HG03378 (cell line): ENCODE data around the gene KCNMA1.
"Not testable (repeated sequence)": the region's sequence is repeated elsewhere in the genome, so short reads cannot be mapped to it uniquely, and the experiment has no call there.

ENCODE experiments used
- ATAC-seq: cut with Tn5 transposase; IDR thresholded peaks from one replicate; pipeline ENCODE4 v1.9.1; 2021; ENCODE audit warnings: mild to moderate bottlenecking, moderate library complexity; ENCODE audit not compliant: unreplicated experiment

The KCNMA1 gene

GRCh38 chr10:77664696-77665095 lies 27.1 kb upstream of the KCNMA1 start:
- no peak for ATAC-seq

GRCh38 chr10:77664008-77664407 lies 26.4 kb upstream of the KCNMA1 start:
- no peak for ATAC-seq

DNA sequence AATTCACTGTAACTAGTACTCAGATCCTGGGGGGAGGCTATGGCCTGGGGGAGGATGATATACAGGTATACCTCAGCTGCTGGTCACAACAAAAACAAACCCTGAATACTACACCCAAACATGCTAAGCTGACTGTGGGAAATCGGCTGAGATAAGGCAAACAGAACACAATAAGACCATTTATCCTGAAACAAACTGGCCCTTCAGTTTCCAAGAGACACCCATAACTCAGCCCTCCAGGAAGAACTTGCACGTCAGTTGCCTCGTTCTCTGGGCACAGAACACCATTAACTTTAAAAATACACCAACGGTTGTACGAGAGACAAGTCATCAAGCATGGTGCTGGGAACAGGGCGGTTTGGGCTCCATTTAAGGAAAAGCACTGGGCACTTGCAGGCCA lies 24.1 kb upstream of the KCNMA1 start:
- no peak for ATAC-seq

DNA sequence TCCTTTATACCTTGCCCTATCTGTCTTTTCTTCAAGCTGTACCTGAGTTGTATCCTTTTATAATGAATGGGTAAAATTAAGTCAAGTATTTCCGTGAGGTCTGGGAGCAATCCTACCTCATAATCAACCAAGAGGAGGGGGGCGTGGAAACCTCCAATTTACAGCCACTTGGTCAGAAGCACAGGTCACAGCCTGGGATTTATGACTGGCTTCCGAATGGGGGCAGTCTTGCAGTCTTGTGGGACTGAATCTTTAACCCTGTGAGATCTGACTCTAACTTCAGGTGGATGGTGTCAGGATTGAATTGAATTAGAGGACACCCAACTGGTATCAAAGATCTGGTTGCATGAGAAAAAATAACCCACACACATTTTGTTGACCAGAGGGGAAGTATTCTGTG lies 23.5 kb upstream of the KCNMA1 start:
- no peak for ATAC-seq

DNA sequence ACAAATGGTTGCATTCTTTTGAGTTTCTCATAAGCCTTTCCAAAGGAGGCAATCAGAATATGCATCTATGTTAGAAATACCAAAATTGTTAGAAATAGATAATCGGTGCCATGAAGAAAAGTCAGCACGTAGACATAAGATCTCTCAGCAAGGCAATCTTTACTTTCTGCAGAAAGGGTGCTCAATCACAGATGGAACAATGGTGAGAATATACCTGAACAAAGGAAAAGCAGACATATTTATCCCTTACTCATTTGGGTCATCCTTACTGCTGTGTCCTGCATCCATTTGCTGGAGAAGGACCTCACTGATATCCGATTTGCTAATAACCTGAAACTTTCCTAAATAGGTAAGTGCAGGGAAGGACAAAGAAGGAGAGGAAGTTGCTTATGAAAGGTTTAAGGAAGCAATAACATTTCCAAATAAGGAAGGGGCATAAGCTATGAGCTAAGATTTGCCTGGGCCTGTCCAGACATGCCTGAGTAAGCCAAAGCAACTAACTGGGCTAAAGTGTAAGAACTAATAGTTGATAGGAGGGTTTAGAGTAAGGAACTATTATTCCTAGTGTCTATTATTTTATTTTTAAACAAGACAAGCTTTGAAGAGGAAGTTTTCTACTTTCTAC lies 21.6 kb upstream of the KCNMA1 start:
- ATAC-seq = not testable (repeated sequence)

DNA sequence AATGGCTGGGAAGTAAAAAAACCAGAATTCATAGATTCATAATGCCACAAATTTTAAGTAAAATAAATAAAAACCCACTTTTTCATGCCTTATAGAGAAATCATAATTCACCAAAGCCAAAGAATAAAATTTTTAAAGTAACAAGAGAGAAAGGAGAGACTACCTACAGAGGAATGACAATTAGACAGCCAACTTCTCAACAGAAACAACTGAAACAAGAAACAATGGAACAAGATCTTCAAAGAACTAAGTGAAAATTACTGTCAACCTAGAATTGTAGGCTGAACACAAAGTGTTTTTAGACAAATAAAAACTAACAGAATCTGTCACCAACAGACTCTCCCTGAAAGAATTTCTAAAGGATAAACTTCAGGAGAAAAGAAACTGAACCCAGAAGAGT lies 15.6 kb upstream of the KCNMA1 start:
- no peak for ATAC-seq

GRCh38 chr10:77649333-77650331 lies 12.0 kb upstream of the KCNMA1 start:
- peak; percentile 42 for ATAC-seq

DNA sequence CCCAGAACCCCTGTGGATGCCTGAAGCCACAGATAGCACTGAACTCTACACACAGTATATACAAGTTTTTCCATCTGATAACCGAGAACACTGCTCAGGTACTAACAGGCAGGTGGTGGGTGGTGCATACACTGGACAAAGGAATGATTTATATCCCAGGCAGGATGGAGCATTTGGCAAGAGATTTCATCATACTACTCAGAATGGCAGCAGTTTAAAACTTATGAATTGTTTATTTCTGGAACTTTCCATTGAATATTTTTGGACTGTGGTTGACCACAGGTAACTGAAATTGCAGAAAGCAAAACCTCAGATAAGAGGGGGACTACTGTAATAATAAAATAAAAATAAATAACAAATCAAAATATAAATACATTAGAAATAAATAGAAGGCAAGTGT lies 10.9 kb upstream of the KCNMA1 start:
- no peak for ATAC-seq

DNA sequence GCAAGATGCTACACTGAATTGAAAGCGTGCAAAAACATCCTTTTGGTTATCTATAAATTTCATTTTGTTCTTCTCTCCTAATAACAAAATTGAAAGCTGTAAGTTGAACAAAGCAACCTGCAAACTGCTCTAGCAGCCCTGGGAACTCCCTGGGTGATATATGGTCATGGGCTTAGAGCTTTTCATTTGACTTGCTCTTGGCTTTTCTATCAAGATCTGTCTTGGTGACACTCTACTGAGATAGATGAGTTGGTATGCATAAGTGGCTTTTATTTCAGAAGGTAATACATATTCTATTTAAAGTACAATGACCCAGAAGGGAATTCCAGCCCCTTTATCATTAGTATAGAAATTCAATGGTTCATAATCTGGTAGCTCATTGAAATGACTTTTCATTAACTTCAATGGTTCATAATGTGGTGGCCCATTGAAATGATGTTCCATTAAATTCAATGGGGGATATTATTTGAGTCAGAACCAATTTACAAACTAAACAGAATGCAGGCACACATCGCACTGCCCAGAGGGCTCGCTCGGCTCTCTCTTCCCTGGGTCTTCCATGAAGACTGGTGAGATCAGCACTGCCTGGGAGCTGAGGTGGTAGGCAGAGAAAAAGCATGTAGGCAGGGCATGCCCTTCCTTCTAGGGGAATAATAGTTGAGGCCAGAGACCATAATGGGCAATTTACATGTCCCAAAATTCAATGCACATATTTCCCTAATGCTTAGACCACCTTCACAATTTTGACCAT lies 10.1 kb upstream of the KCNMA1 start:
- ATAC-seq = no peak

- no peak for ATAC-seq
These were observed 7.1 kb upstream of the KCNMA1 start for GRCh38 chr10:77644557-77645243.

DNA sequence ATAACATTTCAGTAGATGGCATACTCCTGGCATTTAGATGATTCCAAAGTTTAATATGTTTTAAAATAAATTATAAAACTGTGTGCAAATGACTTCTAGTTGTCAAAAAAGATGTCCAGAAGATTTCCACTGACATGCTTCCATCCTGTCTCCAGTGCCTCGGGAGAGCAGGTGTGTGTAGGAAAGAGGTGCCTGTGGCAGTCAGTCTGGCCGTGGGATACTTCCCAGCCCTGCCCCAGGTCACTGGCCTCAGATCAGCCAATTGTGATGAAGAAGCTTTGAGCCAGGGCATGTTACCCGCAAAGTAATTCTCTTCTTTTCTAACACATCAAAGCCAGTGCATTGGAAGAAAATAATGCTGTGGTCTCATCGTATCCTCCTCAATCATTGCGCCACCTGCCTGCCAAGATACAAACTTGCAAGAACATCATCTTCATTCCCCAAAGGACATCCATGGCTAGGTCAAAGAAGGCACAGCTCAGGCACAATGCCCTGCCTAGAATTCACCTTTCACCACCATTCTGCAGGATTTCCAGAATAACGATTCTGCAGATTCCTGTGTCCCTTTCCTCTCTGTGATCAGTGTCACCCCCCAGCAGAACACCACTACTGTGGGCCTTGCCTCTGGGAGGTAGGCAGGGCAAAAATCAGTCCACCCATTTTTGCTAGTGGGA lies 6.3 kb upstream of the KCNMA1 start:
- no peak for ATAC-seq

DNA sequence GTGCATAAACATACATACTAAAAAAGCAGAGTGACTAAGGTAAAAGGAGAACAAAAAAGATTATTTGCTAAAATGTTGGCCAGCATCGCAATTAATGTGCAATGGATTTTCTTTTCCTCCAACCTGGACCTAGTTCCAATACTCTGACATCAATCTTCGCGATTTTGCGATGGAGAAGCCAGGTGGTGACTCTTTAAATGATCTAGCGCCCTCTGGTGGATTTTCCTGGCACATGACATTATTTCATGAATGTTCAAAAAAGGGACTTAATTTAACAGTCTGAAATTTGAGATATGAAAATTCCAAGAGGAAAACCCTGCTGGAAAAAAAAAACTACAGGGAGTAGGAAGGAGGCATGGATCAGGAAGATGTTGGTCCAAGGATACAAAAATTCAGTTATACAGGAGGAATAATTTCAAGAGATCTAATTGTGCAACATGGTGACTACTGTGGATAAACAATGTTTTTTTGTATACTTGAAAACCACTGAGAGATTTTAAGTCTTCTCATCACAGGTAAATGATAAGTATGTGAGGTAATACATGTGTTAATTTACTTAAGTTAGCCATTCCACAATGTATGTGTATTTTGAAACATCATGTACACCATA lies 4.3 kb upstream of the KCNMA1 start:
- ATAC-seq = no peak

- no peak for ATAC-seq
These were observed 3.7 kb upstream of the KCNMA1 start for GRCh38 chr10:77641344-77641743.

- no peak for ATAC-seq
These were observed 2.6 kb upstream of the KCNMA1 start for GRCh38 chr10:77640167-77640566.

- ATAC-seq = no peak
These were observed 2.1 kb upstream of the KCNMA1 start for GRCh38 chr10:77639756-77640155.

GRCh38 chr10:77638321-77639101 lies 903 bp upstream of the KCNMA1 start:
- no peak for ATAC-seq

DNA sequence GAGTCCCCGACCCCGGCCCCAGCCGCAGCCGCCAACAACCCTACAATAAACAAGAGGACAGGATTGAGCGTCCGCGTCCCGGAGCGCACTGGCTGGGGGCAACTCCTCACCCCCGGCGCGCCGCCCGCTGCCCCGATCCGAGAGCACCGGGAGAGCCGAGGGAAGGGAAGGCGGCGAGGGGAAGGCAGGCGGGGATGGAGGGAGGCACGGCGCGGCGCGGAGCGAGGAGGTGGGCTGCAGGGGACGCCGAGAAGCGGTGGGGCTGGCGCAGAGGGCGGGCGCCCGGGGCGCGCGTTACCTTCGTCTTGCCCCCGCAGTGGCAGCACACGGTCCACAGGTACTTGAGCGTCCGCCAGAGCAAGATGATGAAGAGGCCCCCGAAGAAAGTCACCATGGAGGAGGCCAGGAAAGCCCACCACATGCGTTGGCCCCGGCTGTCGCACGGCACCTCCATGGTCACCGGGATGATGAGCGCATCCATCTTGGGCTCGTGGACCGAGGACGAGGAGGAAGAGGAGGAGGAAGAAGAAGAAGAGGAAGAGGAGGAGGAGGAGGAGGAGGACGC lies 559 bp downstream of the KCNMA1 start:
- no peak for ATAC-seq

GRCh38 chr10:77636282-77636966 lies 1.2 kb downstream of the KCNMA1 start:
- no peak for ATAC-seq
